Middle frontal gyrus (tissue), 1 donor: ENCODE data around the gene THSD8.
A peak's percentile ranks its signal among the peaks of the same experiment; 100 is the strongest.

Experiments used
- DNase-seq: peaks from one replicate; pipeline ENCODE4 v3.0.0-alpha.2; 2015; ENCODE audit warnings: low spot score; ENCODE audit errors: extremely low spot score

The THSD8 gene

DNA sequence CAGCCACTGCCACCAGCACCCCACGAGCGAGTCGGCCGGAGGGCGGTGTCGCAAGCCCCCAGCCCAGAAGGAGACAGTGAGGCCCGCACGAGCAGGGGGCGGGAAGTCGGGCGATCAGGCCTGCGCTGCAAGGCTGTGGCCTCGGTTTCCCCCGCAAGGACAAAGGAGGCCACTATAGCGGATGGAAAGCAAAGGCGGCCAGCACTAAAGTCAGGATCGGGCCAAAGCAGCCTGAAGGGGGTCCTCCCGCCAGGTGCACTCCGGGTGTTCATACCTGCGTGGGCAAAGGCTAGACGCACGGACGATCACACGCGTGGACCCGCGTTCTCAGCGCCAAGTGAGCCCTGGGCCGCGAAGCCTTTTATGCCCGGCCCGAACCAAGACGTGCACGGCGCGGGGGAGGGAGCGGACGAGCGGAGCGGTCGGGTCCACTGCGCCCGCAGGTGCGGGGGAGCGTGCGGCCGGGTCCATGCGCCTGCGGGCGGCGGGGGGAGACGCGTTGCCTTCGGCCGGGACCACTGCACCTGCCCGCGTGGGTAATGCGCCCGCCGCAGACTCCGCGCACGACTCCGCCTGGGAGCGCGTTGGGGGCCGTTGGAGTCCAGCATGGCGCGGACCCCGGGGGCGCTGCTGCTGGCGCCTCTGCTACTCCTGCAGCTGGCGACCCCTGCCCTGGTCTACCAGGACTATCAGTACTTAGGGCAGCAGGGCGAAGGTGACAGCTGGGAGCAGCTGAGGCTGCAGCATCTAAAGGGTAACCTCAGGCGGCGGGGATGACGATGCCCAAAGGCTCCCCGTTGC lies at the start of gene THSD8, which contains the start of gene PRDX2:
THSD8 (plus strand) TSS at position 604 of the 801 bp plus-strand sequence; CDS start at position 607, 3 bp downstream.
PRDX2 (minus strand) TSS at position 335 of the 801 bp plus-strand sequence. CDS start 539 bp downstream, outside the sequence.
- DNase-seq = peak; percentile 67

DNA sequence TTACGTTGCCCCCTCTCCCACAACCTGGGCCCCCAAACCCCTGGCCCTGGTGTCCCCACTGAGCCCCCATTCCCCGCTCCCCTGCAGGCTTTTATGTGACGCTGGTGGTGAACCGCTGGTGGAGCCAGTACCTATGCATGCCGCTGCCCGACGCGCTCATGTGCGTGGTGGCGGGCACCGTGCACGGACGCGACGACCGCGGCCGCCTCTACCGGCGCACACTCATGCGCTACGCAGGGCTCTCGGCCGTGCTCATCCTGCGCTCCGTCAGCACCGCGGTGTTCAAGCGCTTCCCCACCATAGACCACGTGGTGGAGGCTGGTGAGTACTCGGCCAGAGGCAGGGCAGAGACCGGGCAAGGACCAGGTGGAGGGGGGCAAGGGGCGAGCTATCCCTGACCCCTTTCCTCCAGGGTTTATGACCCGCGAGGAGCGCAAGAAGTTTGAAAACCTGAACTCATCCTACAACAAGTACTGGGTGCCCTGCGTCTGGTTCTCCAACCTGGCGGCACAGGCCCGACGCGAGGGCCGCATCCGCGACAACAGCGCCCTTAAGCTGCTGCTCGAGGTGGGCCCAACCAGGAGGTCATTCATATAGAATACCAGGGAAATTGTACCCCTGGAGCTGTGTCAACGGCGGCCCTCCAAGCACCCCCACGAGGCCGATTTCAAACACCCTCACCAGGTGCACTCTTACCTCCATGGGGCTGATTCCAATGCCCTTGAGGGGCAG lies 47.2 kb upstream of the THSD8 start:
- DNase-seq = no peak

DNA sequence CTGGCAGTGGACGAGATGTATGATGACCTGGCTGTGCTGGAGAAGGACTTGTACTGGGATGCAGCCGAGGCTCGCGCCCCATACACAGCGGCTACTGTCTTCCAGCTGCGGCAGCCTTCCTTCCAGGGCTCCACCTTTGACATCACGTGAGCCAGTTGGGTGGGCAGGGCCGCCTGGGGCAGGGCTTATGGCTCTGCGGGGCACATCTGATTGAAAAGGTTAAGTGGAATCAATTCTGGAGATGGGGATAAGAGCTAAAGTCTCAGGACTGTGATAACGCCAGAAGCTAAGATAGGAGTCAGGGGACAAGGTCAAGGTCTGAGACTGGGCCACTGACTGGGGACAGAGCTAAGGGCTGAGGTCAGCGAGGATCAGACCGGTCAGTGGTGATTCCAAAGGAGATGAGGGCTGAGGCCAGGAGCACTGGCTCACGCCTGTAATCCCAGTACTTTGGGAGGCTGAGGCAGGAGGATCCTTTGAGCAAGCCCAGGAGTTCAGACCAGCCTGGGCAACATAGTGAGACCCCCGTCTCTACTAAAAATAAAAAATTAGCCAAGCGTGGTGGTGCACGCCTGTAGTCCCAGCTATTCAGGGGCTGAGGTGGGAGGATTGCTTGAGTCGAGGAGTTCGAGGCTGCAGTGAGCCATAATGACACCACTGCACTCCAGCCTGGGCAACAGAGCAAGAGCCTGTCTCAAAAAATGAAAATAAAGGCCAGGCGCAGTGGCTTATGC lies 45.6 kb upstream of the THSD8 start:
- no peak for DNase-seq

DNA sequence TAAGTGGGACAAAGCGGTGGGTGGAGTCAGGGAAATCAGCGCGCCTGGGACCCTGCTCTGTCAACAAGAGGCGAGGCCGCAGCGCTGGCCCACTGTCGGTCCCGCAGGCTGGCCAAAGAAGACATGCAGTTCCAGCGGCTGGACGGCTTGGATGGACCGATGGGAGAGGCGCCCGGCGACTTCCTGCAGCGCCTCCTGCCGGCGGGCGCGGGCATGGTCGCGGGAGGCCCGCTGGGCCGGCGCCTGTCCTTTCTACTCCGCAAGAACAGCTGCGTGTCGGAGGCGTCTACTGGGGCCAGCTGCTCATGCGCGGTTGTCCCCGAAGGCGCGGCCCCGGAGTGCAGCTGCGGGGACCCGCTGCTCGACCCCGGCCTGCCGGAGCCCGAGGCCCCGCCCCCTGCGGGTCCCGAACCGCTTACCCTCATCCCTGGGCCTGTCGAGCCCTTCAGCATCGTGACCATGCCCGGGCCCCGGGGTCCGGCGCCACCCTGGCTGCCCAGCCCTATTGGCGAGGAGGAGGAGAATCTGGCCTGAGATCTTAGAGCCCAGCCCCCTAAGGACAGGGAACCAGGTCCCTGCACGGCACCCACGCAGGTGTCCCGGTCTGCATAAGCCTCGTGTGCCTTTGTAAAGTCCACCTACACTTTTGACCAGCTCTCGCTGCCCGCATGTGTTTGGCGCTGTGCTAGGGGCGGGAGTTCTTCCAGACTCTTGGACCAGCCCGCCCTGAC lies 44.2 kb upstream of the THSD8 start:
- DNase-seq = no peak

DNA sequence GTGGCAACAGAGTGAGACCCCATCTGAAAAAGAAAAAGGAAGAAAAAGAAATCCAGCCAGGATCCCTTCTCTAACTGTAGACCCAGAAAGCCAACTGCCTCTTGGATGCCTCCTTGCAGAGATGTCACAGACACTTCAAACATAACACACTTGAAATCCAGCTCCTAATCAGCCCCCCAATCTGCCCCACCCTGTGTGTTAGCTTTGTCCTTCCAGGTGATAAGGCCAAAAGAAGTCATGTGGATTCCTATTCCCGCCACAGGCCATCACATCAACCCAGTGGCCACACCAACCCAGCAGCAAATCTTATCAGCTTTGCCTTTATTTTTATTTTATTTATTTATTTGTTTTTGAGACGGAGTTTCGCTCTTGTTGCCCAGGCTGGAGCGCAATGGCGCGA lies 42.2 kb upstream of the THSD8 start:
- no peak for DNase-seq

DNA sequence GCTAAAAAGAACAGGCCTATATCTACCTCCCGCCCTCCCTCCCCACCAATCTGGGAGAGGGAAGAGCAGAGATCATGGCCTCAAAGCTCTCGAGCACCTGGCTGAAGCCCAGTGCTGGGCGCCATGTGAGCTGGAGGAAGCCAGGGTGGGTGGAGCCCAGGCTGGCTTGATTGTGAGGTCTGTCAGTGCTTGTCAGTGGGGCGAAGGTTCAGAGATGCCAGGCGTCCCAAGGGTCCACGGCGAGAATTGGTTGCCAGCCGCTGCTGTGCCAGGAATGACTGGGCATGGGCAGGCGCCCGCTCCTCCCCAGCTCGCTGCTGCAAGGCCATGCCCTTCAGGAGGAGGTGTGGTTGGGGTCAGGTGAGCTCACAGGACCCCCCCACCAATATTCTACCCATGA lies 38.8 kb upstream of the THSD8 start:
- no peak for DNase-seq

DNA sequence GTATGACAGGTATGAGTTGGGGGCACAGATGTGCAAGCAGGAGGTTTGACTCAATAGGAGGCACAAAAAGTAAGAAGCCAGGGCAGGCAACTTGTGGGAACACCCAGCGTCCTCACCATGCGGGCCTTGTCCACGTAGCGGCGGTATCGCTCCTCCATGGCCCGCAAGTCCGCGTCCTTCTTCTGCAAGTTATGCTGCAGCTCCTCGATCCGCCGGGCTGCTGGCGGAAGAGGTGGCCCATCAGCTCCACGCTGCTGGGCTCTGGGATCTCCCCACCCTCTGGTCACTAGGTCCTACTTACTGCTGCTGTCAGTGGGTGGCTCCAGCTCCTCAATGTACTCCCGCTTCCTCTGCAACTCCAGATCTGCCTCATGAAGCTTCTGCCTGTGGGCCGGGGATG lies 37.2 kb upstream of the THSD8 start:
- DNase-seq = no peak

DNA sequence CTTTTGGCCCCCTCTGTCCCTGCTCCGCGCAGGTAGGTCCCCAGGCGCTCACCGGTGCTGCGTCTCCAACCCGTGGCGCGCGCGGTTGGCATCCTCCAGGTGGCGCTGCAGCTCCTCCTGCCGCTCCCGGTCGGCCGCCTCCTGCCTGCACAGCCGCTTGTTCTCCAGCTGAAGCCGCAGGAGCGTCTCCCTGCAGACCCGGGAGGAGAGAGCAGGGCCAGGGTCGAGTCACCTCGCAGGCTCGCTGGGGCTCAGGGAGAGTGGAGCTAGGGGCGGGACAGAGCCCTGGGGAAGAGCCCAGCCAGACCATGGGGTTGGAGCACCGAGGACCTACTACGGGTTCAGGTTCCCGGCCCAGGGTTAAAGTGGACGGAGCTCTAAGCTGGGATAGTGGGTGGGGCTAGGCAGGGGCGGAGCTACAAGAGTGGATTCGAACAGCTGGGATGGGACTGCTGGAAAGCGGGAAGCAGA lies 35.8 kb upstream of the THSD8 start:
- DNase-seq = no peak

DNA sequence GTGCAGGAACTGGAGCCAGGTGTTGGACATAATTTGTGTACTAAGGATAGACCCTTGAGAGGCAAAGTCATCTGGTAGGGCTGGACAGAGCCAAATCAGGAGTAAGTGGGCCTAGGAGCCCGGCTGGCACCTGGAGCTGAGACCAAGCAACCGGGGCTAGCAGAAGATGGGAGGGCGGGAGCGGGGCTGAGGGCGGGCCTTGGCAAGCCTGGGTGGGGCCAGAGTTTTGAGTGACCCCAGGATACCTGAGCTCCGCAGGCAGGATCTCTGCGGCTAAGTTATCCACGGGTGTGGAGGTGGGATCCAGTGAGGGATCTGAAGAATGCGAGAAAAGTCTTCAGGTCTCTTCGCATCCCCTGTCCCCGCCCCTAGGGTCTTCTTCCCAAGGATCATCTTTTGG lies 34.7 kb upstream of the THSD8 start:
- no peak for DNase-seq

DNA sequence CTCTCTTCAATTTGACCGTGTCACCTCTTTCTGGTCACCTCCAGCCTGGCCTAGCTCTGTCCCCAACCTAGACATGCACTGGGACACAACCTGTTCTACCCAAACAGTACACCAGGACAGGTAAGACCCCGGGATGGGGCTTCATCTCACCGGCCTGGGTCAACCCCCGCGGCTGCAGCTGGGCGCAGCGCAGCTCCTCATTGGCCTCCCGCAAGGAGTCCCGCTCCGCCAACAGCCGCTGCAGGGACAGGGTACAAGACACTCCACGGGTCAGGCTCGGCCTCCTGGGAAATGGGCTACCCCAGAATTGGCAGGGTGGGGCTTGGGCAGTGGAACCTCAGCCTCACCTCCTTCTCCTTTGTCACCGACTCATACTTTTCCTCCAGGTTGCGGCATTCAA lies 34.2 kb upstream of the THSD8 start:
- DNase-seq = no peak

DNA sequence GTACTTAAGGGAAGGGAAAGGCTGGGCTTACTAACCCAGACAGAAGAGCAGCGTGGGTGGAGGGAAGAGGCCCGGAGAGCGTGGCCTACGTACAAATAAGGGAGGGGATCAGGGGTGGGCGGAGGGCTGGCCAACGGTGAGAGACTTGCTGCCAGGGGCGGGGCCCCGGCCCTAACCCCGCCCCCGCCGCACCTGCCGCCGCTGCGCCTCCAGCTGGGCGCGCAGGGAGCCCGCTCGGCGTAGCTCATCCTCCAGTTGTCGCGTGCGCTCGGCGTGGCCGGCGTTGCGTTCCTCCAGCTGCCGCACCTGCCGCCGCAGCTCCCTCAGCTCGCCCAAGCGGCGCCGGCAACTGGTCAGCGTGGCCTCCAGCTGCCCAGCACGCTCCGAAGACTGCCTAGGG lies 32.2 kb upstream of the THSD8 start:
- DNase-seq = no peak

DNA sequence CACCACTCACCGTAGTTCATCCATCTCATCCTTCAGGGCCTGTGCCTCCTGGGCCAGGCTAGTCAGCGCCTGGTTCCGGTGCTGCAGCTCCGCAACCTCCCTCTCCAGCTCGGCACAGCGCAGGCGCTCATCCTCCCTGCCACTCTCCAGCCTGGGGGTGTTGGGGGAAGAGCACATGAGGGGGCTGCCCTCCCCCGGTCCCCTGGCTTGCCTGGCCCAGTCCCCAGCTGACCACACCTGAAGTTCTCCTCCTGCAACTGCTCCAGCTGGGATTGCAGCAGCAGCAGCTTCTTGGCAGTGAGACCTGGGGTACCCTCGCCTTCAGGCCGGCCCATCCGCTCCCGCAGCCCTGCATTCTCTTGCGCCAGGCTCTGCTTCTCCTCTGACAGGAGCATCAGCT lies 30.9 kb upstream of the THSD8 start:
- no peak for DNase-seq

DNA sequence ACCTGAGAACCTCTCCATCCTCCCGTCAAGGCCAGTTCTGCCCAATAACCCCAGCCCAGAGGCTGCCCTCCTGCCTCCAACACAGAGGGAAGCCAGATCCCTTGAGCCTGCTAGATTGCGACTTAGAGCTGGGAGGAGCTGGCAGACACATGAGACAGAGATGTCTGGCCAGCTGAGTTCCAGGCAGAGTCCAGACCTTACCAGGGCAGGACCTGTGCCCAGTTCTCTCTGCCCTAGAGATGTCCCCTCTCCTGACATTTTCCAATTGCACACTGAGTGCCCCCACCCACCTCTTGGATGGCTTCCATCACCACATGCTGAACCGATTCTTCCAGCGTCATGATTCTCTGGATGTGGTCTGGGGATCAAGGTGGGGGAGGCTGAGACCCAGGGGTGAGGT lies 29.5 kb upstream of the THSD8 start:
- no peak for DNase-seq

DNA sequence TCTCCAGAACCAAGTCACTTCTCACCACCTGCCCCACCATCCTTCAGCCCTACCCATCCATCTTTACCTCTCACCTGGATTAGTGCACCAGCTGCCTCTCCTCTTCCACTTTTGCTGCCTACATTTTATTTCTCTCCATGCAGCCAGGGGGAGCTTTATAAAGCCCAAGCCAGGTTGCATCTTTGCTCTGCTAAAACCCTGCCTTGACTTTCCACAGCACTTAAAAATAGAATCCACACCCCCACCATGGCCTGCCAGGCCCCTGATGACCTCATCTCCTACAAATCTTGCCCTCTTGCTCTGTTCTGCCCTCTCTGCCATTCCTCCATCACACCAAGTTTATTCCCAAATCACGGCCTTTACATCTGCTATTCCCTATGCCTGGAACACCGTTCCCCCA lies 28.3 kb upstream of the THSD8 start:
- no peak for DNase-seq

DNA sequence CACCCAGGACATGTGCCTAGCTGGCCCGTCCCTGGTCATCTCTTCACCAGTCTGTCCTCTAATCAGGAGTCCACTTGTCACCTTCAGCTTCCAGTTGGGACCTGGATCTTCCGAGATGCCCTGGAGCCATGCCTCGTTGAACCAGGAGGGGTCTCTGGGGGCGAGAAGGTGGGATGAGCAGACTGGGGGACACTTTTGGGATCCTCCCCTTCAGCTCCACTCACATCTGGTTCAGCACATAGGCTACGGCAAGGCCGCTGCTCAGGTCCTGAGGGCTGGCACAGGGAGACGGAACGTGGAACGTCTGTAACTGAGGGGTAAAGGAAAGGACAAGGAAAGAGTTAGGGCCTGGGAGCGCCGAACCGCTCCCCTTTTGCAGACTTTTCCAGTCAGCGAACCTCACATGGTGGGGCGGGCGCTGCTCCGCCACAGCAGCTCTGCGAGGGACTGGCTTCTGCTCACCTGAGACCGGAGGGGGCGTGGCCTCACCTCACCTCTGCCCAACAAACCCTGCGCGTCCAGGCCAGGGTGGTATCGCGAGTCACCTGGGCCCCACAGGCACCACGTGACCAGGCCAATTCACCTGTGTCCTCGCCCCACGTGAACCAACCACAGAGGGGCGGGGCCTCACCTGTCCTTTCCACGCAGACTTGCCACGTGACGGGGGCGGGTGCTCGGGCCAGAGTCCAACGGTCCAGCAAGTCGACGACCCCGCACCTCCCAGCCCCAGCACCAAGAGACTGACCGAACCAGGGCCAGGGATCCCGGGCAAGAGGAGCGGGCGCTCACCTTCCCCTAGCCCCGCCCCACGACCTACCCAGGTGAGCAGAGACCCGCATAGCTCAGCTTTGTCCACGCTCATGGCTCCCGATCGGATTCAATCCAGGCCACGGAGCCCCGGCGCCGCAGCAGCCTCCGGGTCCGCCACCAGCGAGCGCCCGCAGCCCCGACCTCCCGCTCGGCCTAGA lies 27.0 kb upstream of the THSD8 start, which contains the start of gene HOOK2:
HOOK2 (minus strand) TSS at position 965 of the 968 bp plus-strand sequence; CDS start at position 862, 103 bp downstream.
- no peak for DNase-seq

DNA sequence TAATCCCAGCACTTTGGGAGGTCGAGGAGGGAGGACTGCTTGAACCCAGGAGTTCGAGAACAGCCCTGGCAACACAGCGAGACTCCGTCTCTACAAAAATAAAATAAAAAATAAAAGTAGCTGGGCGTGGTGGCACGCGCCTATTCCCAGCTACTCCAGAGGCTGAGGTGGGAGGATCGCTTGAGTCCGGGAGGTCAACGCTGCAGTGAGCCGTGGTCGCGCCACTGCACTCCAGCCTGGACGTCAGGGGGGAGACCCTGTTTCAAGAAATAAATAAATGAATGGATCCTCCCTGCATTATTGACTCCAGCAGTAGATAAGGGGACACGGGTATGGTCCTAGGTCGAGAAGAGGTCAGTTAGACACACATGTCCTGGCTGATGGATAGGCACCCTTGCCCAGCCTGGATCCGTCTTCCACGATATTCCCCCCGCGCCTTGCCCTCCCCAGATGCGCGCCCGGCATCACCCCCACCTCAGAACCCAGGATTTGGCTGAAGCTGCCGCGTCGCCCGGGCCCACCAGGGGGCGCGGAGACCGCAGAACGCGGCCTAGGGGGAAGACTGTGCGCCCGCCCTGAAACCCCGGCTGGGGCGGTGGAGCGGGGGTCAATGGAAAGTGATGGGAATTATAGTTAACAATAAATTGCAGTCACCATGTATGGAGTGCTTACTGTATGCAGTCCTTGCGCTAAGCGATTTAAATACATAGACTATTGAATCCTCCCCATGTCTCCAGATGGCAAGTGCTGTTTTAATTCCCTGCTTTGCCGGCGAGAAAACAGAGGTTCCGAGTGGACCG lies 24.5 kb upstream of the THSD8 start:
- peak; percentile 70 for DNase-seq

DNA sequence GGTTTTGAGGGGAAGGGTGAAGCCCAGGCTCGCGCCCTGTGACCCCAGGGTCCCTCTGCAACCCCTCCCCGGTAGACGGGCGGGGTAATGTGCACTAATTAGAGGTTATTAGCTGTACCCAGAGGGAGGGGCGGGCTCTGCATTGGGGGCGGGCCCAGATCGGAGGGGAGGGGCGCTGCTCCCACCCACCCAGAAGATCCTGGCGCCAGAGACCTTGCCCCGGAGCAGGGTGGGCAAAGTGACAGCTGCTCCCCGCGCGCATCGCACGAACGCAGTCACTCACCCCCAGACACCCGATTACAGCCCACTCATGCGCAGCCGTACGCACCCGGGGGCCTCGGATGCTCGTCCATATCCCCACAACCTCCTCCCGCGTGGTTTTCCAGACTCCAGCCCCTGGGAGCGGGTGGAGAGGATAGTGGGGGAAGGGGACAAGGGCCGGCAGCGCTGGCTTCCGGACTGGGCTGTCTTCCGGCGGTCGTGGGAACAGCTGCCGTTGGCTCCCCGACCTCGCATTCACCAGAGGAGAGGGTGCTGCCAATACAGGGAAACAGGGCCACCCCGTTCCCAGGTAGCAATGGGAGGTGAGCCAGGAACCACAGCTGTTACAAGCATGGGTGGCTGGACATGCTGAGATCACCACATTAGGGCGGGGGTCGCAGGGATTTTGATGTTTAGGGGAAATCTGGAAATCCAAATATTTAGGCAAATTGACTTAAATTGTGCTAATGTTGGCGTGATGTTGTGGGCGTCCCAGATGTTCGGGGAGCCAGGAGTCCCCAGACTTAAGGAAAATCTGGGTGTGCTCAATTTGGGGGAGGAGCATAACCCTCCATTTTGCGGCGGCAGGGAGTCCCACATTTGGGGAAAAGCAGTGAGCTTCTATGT lies 23.6 kb upstream of the THSD8 start:
- DNase-seq = no peak

DNA sequence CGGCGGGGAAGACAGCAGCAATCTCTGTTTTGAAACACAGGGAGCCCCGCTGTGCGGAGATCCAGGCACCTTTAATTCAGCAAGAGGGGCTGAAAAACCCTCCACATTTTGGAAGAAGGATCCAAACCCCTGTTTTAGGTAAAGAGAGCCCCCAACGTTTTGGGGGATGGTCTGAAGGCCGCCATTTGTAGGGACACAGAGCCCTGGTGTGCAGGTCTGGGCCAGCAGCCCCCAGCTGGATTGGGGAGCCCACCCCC lies 23.0 kb upstream of the THSD8 start:
- no peak for DNase-seq
